ENCODE results near the gene ABLIM2.

DNA sequence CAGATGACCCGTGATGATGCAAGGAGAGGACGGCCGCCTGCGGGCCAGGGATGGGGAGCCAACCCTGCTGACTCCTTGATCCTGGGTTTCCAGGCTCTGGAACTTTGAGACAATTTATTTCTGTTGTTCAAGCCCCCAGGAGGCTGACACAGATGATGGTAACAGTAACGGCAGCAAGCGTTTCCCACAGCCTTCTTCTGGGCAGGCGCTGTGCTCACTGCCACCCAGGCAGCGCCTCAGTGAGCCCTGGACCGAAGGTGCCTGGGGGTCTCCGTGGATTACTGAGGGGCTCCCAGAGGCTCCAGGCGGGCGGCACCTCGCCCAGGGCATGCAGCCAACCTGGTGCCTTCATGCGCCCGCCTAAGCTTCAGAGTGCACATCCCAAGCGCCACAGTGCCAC lies 115.0 kb downstream of the ABLIM2 start:
- TF ChIP-seq, protein P1, sequence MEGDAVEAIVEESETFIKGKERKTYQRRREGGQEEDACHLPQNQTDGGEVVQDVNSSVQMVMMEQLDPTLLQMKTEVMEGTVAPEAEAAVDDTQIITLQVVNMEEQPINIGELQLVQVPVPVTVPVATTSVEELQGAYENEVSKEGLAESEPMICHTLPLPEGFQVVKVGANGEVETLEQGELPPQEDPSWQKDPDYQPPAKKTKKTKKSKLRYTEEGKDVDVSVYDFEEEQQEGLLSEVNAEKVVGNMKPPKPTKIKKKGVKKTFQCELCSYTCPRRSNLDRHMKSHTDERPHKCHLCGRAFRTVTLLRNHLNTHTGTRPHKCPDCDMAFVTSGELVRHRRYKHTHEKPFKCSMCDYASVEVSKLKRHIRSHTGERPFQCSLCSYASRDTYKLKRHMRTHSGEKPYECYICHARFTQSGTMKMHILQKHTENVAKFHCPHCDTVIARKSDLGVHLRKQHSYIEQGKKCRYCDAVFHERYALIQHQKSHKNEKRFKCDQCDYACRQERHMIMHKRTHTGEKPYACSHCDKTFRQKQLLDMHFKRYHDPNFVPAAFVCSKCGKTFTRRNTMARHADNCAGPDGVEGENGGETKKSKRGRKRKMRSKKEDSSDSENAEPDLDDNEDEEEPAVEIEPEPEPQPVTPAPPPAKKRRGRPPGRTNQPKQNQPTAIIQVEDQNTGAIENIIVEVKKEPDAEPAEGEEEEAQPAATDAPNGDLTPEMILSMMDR (IDR thresholded peaks at IDR 0.05; ENCODE audit: insufficient read depth, low read length): no peak
- no peak for TF ChIP-seq POLR2AphosphoS5 (IDR thresholded peaks at IDR 0.05; ENCODE audit: low read depth)
- TF ChIP-seq SPI1 (IDR thresholded peaks at IDR 0.05; ENCODE audit: borderline replicate concordance, low read depth): no peak
- TF ChIP-seq GABPA (IDR thresholded peaks at IDR 0.05; ENCODE audit: low read depth): no peak
